Lower lobe of right lung (tissue), 2 donors: ENCODE data around the gene SPRYD3. TPM values are rescaled to one million over a fixed set of nuclear protein-coding genes. Genes with fewer than 3 reads are reported as not detected.
"Not testable (repeated sequence)": the region's sequence is repeated elsewhere in the genome, so short reads cannot be mapped to it uniquely, and the experiment has no call there.

Experiments
- ATAC-seq, 2 donors: fragments of 200-7000 bp; cut with Tn5 transposase; one replicate each; pipeline ENCODE4 v1.9.1; 2020 to 2022; ENCODE audit warnings: mild to moderate bottlenecking in 2 of 2, moderate library complexity in 2 of 2
- DNase-seq: peaks from one replicate; pipeline ENCODE4 v3.0.0-alpha.2; 2020
- H3K27ac ChIP-seq: fragments of 200-600 bp; one replicate; pipeline ENCODE4 v1.8.0; 2022
- H3K27me3 ChIP-seq: fragments of 200-600 bp; one replicate; pipeline ENCODE4 v1.8.0; 2022; ENCODE audit warnings: low read depth
- H3K36me3 ChIP-seq: fragments of 200-600 bp; one replicate; pipeline ENCODE4 v1.8.0; 2022; ENCODE audit warnings: mild to moderate bottlenecking
- H3K4me1 ChIP-seq: fragments of 200-600 bp; one replicate; pipeline ENCODE4 v1.8.0; 2022
- H3K4me3 ChIP-seq: fragments of 200-600 bp; one replicate; pipeline ENCODE4 v1.8.0; 2022; ENCODE audit warnings: mild to moderate bottlenecking
- H3K9me3 ChIP-seq: fragments of 200-600 bp; one replicate; pipeline ENCODE4 v1.8.0; 2022
- CTCF ChIP-seq: fragments of 200-600 bp; IDR thresholded peaks from one replicate; pipeline ENCODE4 v1.8.0; 2022; ENCODE audit warnings: antibody characterized with exemption, mild to moderate bottlenecking
- intact Hi-C: fragments of 100-400 bp; cut with DNase I; formaldehyde crosslinking; loops from one replicate; pipeline ENCODE4 v1.11.0; 2022
- total RNA-seq: library from RNA; stranded (reverse); fragmentation: NEBNext Ultra II Directional; extraction: Animal tissue kit (Norgen Biotek cat#: 25700); gene quantifications from one replicate; pipeline ENCODE4 v1.2.1, GENCODE V29; 2021
- donor health status: DM: no; HTN: yes; CAD: no; lungs with severe emphysema.

Gene SPRYD3
- total RNA-seq, 1 donor from 2014 or later, result 47.9 TPM

GRCh38 chr12:53113951-53114350 lies 34.8 kb upstream of the SPRYD3 start:
- Histone ChIP-seq H3K27me3 (no peaks in the 10 kb centered on the region), H3K36me3 (no peaks in the 10 kb centered on the region), H3K27ac (no peak overlapping the region), H3K4me1 (peaks cover 5% of the 10 kb centered on the region), H3K9me3 (no peaks in the 10 kb centered on the region), H3K4me3 (no peak overlapping the region)
- intact Hi-C loops, result no loop called here
- no peak for ATAC-seq
- TF ChIP-seq CTCF, result no peak
- DNase-seq, result no peak

GRCh38 chr12:53113136-53113705 lies 34.0 kb upstream of the SPRYD3 start:
- Histone ChIP-seq H3K27me3 (no peaks in the 10 kb centered on the region), H3K36me3 (no peaks in the 10 kb centered on the region), H3K9me3 (no peaks in the 10 kb centered on the region), H3K27ac (no peak overlapping the region), H3K4me3 (no peak overlapping the region), H3K4me1 (peaks cover 5% of the 10 kb centered on the region)
- ATAC-seq (no peak), DNase-seq (no peak)
- TF ChIP-seq CTCF, result no peak
- intact Hi-C loops, result no loop called here

GRCh38 chr12:53112431-53112830 lies 33.2 kb upstream of the SPRYD3 start:
- H3K27ac ChIP-seq, H3K27me3 ChIP-seq, H3K4me1 ChIP-seq, ATAC-seq, H3K4me3 ChIP-seq, DNase-seq, H3K36me3 ChIP-seq, H3K9me3 ChIP-seq, intact Hi-C loops: not testable (repeated sequence)

GRCh38 chr12:53107122-53107521 lies 27.9 kb upstream of the SPRYD3 start:
- no peaks in the 10 kb centered on the region for H3K27me3 ChIP-seq
- H3K4me1 ChIP-seq, result peaks cover 20% of the 10 kb centered on the region
- no peaks in the 10 kb centered on the region for H3K36me3 ChIP-seq
- ATAC-seq (no peak), DNase-seq (no peak)
- no peaks in the 10 kb centered on the region for H3K9me3 ChIP-seq
- H3K27ac ChIP-seq, result no peak overlapping the region
- intact Hi-C loops, result no loop called here
- TF ChIP-seq CTCF, result no peak
- no peak overlapping the region for H3K4me3 ChIP-seq

GRCh38 chr12:53105712-53106439 lies 26.7 kb upstream of the SPRYD3 start:
- peaks cover 20% of the 10 kb centered on the region for H3K4me1 ChIP-seq
- H3K9me3 ChIP-seq, result no peaks in the 10 kb centered on the region
- H3K4me3 ChIP-seq, result no peak overlapping the region
- ATAC-seq, result no peak
- no peaks in the 10 kb centered on the region for H3K36me3 ChIP-seq
- no peaks in the 10 kb centered on the region for H3K27me3 ChIP-seq
- TF ChIP-seq CTCF, result no peak
- H3K27ac ChIP-seq, result no peak overlapping the region
- DNase-seq, result no peak
- intact Hi-C loops, result no loop called here

- TF ChIP-seq CTCF, result no peak
- Histone ChIP-seq H3K9me3 (no peaks in the 10 kb centered on the region), H3K27ac (no peak overlapping the region), H3K4me1 (peaks cover 20% of the 10 kb centered on the region), H3K4me3 (no peak overlapping the region), H3K36me3 (no peaks in the 10 kb centered on the region), H3K27me3 (no peaks in the 10 kb centered on the region)
- intact Hi-C loops, result no loop called here
- no peak for ATAC-seq
- DNase-seq, result no peak
Observed at GRCh38 chr12:53105256-53105655, 26.1 kb upstream of the SPRYD3 start.
